Stomach (tissue), 4 donors: ENCODE data around the gene MB.

Source experiments
- EP300 ChIP-seq: sonication (generic); formaldehyde crosslinking; IDR thresholded peaks from one replicate; pipeline ENCODE4 v1.6.1; 2017; ENCODE audit warnings: antibody characterized with exemption
- TF ChIP-seq, protein P1 (sequence below), 7 experiments: fragments of 450-650 bp in 4 of 7; fragments of 200-600 bp in 3 of 7; sonication (generic) in 3 of 7; IDR thresholded peaks; one replicate each; pipeline ENCODE4 v1.5.1; 2016 to 2019; ENCODE audit warnings: antibody characterized with exemption in 7 of 7, control low read depth in 2 of 7, mild to moderate bottlenecking in 1 of 7

DNA sequence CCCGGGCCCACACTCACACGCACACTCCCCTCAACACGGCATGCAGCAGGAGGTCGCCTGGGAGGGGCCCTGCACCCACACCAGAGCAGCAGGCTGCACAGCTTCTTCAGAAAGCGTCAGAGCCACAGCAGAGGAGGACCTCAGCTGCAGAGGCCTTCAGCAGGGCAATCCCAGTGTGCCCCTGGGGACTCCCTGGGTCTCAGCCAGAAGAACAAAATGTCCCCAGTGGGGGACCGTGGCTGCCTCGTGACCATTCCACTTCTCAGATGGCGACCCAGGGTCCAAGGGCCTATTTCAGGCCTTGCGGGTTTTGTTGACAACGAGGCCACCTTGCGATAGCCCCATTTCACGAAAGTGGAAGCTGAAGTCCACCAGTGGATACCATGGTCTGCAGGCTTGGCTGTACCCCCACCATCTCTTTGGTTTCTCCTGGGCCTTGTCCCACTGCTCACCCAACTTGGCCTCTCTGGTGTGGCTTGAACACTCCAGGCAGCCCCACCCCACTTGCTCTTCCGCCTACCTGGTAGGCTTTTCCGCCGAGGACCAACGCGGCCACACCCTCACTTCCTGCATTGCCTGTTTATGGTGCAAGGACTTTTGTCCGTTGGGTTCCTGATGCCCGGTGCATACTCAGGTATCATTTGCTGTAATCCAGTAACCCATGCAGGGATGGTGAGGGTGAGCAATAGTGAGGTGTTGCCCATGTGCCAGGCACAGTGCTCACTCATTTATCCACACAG, 38.1 kb downstream of the MB start:
- TF ChIP-seq, protein P1, sequence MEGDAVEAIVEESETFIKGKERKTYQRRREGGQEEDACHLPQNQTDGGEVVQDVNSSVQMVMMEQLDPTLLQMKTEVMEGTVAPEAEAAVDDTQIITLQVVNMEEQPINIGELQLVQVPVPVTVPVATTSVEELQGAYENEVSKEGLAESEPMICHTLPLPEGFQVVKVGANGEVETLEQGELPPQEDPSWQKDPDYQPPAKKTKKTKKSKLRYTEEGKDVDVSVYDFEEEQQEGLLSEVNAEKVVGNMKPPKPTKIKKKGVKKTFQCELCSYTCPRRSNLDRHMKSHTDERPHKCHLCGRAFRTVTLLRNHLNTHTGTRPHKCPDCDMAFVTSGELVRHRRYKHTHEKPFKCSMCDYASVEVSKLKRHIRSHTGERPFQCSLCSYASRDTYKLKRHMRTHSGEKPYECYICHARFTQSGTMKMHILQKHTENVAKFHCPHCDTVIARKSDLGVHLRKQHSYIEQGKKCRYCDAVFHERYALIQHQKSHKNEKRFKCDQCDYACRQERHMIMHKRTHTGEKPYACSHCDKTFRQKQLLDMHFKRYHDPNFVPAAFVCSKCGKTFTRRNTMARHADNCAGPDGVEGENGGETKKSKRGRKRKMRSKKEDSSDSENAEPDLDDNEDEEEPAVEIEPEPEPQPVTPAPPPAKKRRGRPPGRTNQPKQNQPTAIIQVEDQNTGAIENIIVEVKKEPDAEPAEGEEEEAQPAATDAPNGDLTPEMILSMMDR (IDR thresholded peaks at IDR 0.05): no peak
- no peak for TF ChIP-seq EP300
